Skeletal muscle tissue (tissue), 4 donors: ENCODE measurements around the gene UBE2D4. TPM values are rescaled to one million over a fixed set of nuclear protein-coding genes. Genes with fewer than 3 reads are reported as not detected.
"Not testable (repeated sequence)": the region's sequence is repeated elsewhere in the genome, so short reads cannot be mapped to it uniquely, and the experiment has no call there.

Source experiments
- H3K27ac ChIP-seq: one replicate; pipeline ENCODE4 v1.7.0; 2013; ENCODE audit warnings: mild to moderate bottlenecking, low read depth, low read length, inconsistent platforms
- H3K27me3 ChIP-seq, 3 donors: one replicate each; pipeline ENCODE4 v1.7.0; 2013; ENCODE audit warnings: low read length in 3 of 3; ENCODE audit not compliant: control insufficient read depth in 3 of 3, insufficient read depth in 3 of 3
- H3K36me3 ChIP-seq, 3 donors: one replicate each; pipeline ENCODE4 v1.7.0; 2013; ENCODE audit warnings: low read length in 3 of 3; ENCODE audit not compliant: control insufficient read depth in 3 of 3, insufficient read depth in 3 of 3
- H3K4me1 ChIP-seq, 3 donors: one replicate each; pipeline ENCODE4 v1.7.0; 2013; ENCODE audit warnings: low read length in 3 of 3, mild to moderate bottlenecking in 3 of 3; ENCODE audit not compliant: control insufficient read depth in 3 of 3, insufficient read depth in 3 of 3
- H3K4me3 ChIP-seq, 3 donors: one replicate each; pipeline ENCODE4 v1.7.0; 2013; ENCODE audit warnings: low read length in 3 of 3
- H3K9ac ChIP-seq, 3 donors: one replicate each; pipeline ENCODE4 v1.7.0; 2013; ENCODE audit warnings: low read length in 3 of 3, mild to moderate bottlenecking in 3 of 3, moderate library complexity in 2 of 3, low read depth in 1 of 3
- H3K9me3 ChIP-seq, 3 donors: one replicate each; pipeline ENCODE4 v1.7.0; 2013; ENCODE audit warnings: low read length in 3 of 3; ENCODE audit not compliant: control insufficient read depth in 3 of 3
- total RNA-seq: library from RNA; depleted of rRNA; stranded (reverse); fragments of >200 nt; gene quantifications from one replicate; pipeline ENCODE4 v1.2.3, GENCODE V29; 2014
- donor health status: Osteomylitis.

Gene UBE2D4
- total RNA-seq, 1 donor from 2014 or later: 8.9 TPM

DNA sequence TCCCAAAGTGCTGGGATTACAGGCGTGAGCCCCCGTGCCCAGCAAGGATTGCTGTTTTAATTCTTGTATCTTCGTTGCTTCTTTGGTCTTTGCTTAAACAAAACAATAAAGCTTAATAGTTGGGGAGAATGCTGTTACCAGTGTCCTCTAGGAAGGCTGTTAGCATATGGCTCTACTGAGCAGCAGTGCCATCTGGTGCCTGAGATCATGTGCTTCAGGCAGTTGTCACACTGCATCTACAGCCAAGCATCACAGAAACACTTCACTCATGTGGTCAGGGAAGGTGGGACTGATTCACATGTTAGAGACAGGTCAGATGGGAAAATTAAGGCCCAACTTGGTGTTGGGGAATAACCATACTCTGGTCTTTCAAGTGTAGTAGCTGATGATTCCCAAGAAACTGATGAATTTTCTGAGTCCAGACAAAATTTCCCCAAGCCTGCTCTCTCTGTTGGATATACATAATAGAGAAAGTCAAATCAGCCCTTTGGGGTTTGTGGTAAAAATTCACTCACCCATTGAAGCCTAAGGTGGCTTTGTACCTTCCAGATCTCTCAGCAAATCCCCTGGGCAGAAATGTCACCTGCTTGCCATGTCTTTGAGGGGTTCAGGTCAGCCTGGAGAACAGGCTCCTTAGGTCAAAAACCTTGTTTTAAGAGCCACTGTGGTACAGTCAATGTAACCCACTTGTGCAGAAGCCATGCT lies 28.4 kb downstream of the UBE2D4 start:
- Histone ChIP-seq H3K4me1 (no peaks in the 10 kb centered on the region), H3K27me3 (no peaks in the 10 kb centered on the region), H3K9me3 (no peaks in the 10 kb centered on the region), H3K36me3 (peaks cover 38 to 47% (median 47%) of the 10 kb centered on the region in 3 donors), H3K27ac (no peak overlapping the region), H3K9ac (no peak overlapping the region), H3K4me3 (no peak overlapping the region)

DNA sequence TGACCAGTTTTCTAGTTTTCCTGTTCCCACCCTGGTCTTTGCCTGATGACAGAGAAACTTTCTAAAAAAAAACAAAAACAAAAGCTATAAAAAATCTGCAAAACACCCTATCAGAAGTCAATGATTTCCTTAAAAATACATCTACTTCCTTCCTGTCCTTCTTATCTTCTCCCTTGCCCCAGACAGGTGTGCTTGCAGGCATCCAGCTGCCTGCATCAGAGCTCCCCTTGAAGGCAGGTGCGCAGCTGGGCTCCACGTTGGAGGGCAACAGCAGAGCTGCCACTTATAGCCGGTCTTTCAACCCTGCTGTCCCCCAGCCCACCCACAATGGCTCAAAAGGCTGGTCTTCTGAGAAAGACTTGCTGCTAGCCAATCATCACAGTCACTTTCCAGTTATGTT lies 29.8 kb downstream of the UBE2D4 start:
- no peak overlapping the region for H3K9ac ChIP-seq
- H3K27ac ChIP-seq: no peak overlapping the region
- H3K4me3 ChIP-seq: no peak overlapping the region
- no peaks in the 10 kb centered on the region for H3K4me1 ChIP-seq
- H3K27me3 ChIP-seq: no peaks in the 10 kb centered on the region
- peaks cover 28 to 41% (median 37%) of the 10 kb centered on the region in 3 donors for H3K36me3 ChIP-seq
- no peaks in the 10 kb centered on the region for H3K9me3 ChIP-seq

DNA sequence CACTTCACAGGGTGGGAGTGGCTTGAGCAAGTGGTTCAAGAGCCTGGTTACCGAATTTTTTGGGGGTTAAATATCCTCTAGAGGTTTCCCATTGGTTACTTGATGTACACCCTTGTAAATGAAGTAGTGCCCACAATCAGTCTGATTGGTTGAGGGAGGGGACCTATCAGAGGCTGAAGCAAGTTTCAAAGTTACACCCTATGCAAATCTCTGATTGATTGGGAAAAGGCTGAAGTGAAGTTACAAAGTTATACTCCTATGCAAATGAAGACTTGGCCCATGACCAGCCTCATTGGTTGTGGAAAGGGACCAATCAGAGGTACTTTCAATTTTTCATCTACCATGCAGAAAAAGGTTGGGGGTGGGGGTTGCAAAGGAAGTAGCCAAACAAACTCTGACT lies 34.7 kb downstream of the UBE2D4 start:
- Histone ChIP-seq H3K27ac (no peak overlapping the region), H3K36me3 (peaks cover 4 to 11% (median 4%) of the 10 kb centered on the region in 3 donors), H3K4me3 (no peak overlapping the region), H3K9me3 (no peaks in the 10 kb centered on the region), H3K9ac (no peak overlapping the region), H3K27me3 (no peaks in the 10 kb centered on the region), H3K4me1 (no peaks in the 10 kb centered on the region)

DNA sequence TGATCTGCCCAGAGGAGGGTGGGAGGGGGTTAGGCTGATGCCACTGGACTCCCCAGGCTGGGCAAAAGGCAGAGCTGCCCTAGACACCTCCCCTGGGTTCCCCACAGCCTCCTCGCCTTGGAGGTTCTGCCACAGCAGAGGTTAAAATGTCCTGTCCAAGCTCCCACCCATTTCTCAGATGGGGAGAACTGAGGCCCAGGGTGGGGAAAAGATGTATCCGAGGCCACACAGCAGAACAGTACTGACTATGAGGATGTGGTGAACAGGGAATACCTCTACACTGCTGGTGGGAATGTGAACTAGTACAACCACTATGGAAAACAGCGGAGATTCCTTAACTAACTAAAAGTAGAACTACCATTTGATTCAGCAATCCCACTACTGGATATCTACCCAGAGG lies 40.2 kb downstream of the UBE2D4 start:
- not testable (repeated sequence) for H3K27ac ChIP-seq

DNA sequence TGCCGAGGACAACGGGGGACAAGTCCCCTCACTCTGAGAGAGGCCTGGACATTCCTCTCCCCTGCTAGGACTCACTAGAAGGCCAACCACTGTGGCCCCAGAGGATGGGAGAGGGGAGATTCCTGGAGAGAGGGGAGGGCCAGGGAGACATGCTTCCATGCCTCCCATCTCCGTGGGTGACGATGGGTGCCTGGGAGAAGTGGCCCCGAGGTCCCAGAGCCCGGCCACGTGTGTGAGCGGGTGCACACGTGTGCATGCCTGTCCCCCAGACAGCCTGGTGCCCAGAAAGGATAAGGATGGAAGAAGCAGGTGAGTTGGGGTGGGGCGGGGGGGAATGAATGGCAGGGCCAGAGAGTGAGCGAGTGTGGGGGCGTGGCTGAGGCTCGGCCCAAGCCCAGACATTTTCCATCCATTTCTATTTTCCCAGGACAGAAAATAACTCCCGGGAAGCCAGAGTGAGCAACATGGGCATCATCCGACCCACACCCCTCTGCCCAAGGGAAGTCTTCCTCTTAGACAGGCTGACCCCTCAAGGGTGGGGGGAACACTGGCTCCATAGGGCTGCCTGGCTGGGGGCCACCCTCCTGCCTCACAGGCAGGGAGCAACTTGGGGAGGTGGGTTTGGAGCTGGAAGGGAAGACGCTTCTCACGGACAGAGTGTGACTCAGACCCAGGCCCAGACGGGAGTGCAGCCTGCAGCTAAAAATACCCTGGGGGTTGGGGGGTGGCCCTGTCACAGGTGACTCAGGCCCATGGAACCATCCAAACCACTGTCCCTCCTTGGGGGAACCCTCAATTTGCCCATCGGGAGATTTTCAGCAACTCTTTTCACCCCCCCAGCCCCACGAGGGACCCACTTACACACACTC lies 42.2 kb downstream of the UBE2D4 start:
- H3K9me3 ChIP-seq, H3K27ac ChIP-seq, H3K4me1 ChIP-seq, H3K9ac ChIP-seq, H3K36me3 ChIP-seq, H3K27me3 ChIP-seq, H3K4me3 ChIP-seq: not testable (repeated sequence)

More for the DNA sequence above, 40.2 kb downstream of the UBE2D4 start:
- H3K27me3 ChIP-seq, H3K36me3 ChIP-seq, H3K9ac ChIP-seq, H3K4me1 ChIP-seq, H3K9me3 ChIP-seq, H3K4me3 ChIP-seq: not testable (repeated sequence)

DNA sequence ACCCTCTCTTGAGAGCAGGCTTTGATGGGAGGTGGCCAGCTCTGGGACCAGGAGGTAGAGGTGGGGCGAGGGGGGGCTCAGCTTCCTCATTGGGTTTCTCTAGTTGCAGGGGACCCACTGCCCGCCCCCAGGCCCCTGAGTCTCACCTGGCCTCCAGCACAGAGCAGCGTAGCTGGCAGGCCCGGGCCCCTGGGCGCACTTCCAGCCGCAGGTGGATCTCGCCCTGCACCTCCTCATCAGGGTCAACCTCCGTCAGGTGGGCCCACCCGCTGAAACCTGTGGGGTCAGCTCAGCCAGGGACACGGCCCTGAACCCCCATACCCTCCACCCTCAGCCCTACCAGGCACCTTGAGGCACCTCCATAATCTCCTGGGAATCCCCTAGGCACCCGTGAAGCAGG lies 43.4 kb downstream of the UBE2D4 start:
- H3K4me1 ChIP-seq, H3K9ac ChIP-seq, H3K36me3 ChIP-seq, H3K27me3 ChIP-seq, H3K9me3 ChIP-seq, H3K4me3 ChIP-seq, H3K27ac ChIP-seq: not testable (repeated sequence)

DNA sequence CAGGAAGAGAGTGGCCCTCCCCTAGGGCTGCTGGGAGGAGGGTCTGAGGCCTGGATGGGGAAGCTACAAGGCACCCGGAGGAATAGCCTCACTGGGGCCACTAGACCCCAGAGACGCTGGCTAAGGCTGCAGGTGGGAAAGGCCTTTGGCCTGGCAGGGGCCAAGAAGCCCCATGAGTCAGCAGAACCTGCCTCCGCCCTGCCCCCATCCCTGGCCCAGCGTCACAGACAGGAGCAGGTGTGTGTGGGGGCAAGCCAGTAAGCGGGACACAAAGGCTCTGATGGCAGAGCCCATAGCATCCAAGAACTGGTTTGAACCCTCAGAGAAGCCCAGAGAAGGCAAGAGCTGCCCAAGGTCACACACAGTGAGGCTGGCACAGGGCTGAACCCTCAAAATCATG lies 44.5 kb downstream of the UBE2D4 start:
- not testable (repeated sequence) for H3K36me3 ChIP-seq, H3K4me3 ChIP-seq, H3K9ac ChIP-seq, H3K4me1 ChIP-seq, H3K27ac ChIP-seq, H3K9me3 ChIP-seq, H3K27me3 ChIP-seq

DNA sequence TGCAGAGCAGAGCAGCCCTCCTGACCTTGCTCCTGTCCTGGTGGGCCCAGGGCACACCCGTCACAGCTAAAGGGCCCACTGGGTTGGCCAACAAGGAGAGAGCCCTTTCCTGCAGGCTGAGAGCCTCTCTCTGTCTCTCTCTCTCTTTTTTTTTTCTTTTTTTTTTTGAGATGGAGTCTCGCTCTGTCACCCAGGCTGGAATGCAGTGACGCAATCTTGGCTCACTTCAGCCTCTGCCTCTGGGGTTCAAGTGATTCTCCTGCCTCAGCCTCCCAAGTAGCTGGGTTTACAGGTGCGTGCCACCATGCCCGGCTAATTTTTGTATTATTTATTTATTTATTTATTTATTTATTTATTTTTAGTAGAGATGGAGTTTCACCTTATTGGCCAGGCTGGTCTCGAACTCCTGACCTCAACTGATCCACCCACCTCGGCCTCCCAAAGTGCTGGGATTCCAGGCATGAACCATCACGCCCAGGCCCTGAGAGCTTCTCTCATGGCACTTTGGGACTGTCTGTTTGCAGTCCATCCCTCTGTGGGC lies 47.9 kb downstream of the UBE2D4 start:
- not testable (repeated sequence) for H3K27me3 ChIP-seq, H3K27ac ChIP-seq, H3K36me3 ChIP-seq, H3K9ac ChIP-seq, H3K4me3 ChIP-seq, H3K4me1 ChIP-seq, H3K9me3 ChIP-seq

DNA sequence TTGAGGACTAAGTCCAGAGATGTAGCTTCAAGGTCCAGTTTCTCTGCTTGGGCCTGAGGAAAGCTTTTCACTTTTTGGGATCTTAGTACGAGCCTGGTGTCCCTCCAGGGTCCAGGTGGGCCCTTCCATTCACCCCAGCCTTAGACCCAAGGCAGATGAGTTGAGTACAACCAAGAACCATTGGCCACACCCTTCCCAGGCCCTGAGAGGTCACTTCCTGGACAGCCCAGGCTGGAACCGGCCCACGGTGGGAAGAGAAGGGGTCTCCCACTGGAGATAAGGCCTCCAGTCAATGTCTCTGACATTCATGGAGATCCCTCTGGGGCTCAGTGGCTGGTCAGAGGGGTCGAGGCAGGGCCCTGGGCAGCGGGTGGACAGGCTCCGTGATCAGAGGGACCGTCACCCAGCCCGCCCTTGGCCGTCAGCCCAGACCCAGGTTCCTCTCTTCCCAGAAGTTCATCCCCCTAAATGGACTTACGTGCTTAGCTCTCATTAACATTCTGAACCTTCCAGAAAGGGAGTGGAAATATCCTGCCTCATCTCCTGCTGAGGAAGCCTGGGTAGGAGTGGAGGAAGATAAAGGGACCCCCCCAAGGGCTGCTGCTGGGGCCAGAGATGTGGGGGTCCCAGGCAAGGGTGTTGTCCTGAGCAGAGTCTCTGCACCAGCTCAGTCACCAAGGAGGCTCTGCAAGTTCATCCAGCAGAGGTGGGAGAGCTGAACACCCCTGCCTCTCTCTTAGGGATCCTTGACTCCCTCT lies 48.7 kb downstream of the UBE2D4 start:
- not testable (repeated sequence) for H3K36me3 ChIP-seq, H3K4me3 ChIP-seq, H3K4me1 ChIP-seq, H3K27me3 ChIP-seq, H3K9me3 ChIP-seq, H3K9ac ChIP-seq, H3K27ac ChIP-seq

DNA sequence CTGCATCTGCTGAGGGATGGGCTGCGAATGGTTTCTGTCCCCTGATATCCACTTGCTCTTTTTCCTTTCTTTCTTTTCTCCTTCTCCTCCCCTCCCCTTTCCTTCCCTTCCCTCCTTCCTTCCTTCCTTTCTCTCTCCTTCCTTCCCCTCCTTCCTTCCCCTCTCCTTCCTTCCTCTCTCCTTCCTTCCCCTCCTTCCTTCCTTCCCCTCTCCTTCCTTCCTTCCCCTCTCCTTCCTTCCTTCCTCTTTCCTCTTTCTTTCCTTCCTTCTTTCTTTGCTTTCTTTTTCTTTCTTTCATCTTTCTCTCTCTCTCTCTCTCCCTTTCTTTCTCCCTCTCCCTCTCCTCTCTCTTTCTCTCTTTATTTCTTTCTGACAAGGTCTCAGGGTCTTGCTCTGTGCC lies 51.3 kb downstream of the UBE2D4 start:
- H3K4me1 ChIP-seq: no peaks in the 10 kb centered on the region
- H3K9me3 ChIP-seq: no peaks in the 10 kb centered on the region
- H3K36me3 ChIP-seq: no peaks in the 10 kb centered on the region
- H3K4me3 ChIP-seq: no peak overlapping the region
- no peak overlapping the region for H3K9ac ChIP-seq
- H3K27me3 ChIP-seq: no peaks in the 10 kb centered on the region
- H3K27ac ChIP-seq: no peak overlapping the region
